H9 (cell line): ENCODE data around the gene BCL7C. TPM values are rescaled to one million over a fixed set of nuclear protein-coding genes. Genes with fewer than 3 reads are reported as not detected.

Experiments used
- DNase-seq: peaks from one replicate; pipeline ENCODE4 v3.0.0-alpha.2; 2017
- H2AFZ ChIP-seq: one replicate; pipeline ENCODE4 v1.6.1; 2013; ENCODE audit warnings: mild to moderate bottlenecking, low read length, control low read depth, moderate library complexity
- H2AK5ac ChIP-seq: 2 replicates; pipeline ENCODE4 v1.6.1; 2013; ENCODE audit warnings: low read length, control low read depth, mixed read lengths; ENCODE audit not compliant: insufficient read length
- H2BK120ac ChIP-seq: one replicate; pipeline ENCODE4 v1.6.1; 2013; ENCODE audit warnings: low read depth, mild to moderate bottlenecking, low read length, control low read depth, inconsistent platforms; ENCODE audit not compliant: poor library complexity, severe bottlenecking
- H2BK12ac ChIP-seq: 2 replicates; pipeline ENCODE4 v1.6.1; 2013; ENCODE audit warnings: low read length, control low read depth, mixed read lengths, low read depth; ENCODE audit not compliant: insufficient read length
- H2BK15ac ChIP-seq: 2 replicates; pipeline ENCODE4 v1.6.1; 2013; ENCODE audit warnings: low read depth, low read length, control low read depth
- H2BK20ac ChIP-seq: one replicate; pipeline ENCODE4 v1.6.1; 2013; ENCODE audit warnings: low read depth, mild to moderate bottlenecking, low read length, control low read depth, inconsistent platforms; ENCODE audit not compliant: poor library complexity, severe bottlenecking
- H2BK5ac ChIP-seq: 2 replicates; pipeline ENCODE4 v1.6.1; 2013; ENCODE audit warnings: low read length, control low read depth, mixed read lengths; ENCODE audit not compliant: insufficient read length
- H3K14ac ChIP-seq: 2 replicates; pipeline ENCODE4 v1.6.1; 2013; ENCODE audit warnings: low read length, control low read depth; ENCODE audit not compliant: insufficient read depth
- H3K18ac ChIP-seq: 2 replicates; pipeline ENCODE4 v1.6.1; 2013; ENCODE audit warnings: low read depth, mild to moderate bottlenecking, mixed read lengths, low read length, control low read depth; ENCODE audit not compliant: insufficient read length
- H3K23ac ChIP-seq: 2 replicates; pipeline ENCODE4 v1.6.1; 2013; ENCODE audit warnings: low read length, control low read depth, mixed read lengths, low read depth; ENCODE audit not compliant: insufficient read length
- H3K23me2 ChIP-seq: 2 replicates; pipeline ENCODE4 v1.6.1; 2013; ENCODE audit warnings: low read depth, mild to moderate bottlenecking, mixed read lengths, low read length, control low read depth; ENCODE audit not compliant: insufficient read length, poor library complexity, severe bottlenecking
- H3K27ac ChIP-seq: 2 replicates; pipeline ENCODE4 v1.5.1; 2013; ENCODE audit warnings: low read length, control low read depth, mixed read lengths, low read depth; ENCODE audit not compliant: insufficient read length
- H3K27me3 ChIP-seq: 2 replicates; pipeline ENCODE4 v1.6.1; 2013; ENCODE audit warnings: low read length, control low read depth, inconsistent platforms; ENCODE audit not compliant: insufficient read depth
- H3K4ac ChIP-seq: 2 replicates; pipeline ENCODE4 v1.6.1; 2013; ENCODE audit warnings: low read depth, mild to moderate bottlenecking, control low read depth, inconsistent platforms, low read length, moderate library complexity
- H3K4me1 ChIP-seq: 2 replicates; pipeline ENCODE4 v1.6.1; 2013; ENCODE audit warnings: low read length, control low read depth, inconsistent platforms; ENCODE audit not compliant: insufficient read depth
- H3K4me2 ChIP-seq: 2 replicates; pipeline ENCODE4 v1.6.1; 2013; ENCODE audit warnings: low read length, control low read depth, mixed read lengths; ENCODE audit not compliant: insufficient read length, insufficient read depth
- H3K56ac ChIP-seq: 2 replicates; pipeline ENCODE4 v1.6.1; 2013; ENCODE audit warnings: low read depth, mild to moderate bottlenecking, mixed read lengths, low read length, control low read depth; ENCODE audit not compliant: insufficient read length
- H3K79me1 ChIP-seq: 2 replicates; pipeline ENCODE4 v1.6.1; 2013; ENCODE audit warnings: low read depth, mild to moderate bottlenecking, moderate library complexity, low read length, control low read depth, inconsistent platforms; ENCODE audit not compliant: insufficient read depth, poor library complexity, severe bottlenecking
- H3K79me2 ChIP-seq: 2 replicates; pipeline ENCODE4 v1.6.1; 2013; ENCODE audit warnings: low read length, control low read depth, inconsistent platforms; ENCODE audit not compliant: insufficient read depth
- H3K9ac ChIP-seq: 2 replicates; pipeline ENCODE4 v1.6.1; 2013; ENCODE audit warnings: low read length, control low read depth, mixed read lengths; ENCODE audit not compliant: insufficient read length; ENCODE audit errors: extremely low read depth
- H3K9me3 ChIP-seq: one replicate; pipeline ENCODE4 v1.6.1; 2013; ENCODE audit warnings: low read depth, low read length, inconsistent platforms; ENCODE audit not compliant: control insufficient read depth
- H3T11ph ChIP-seq: one replicate; pipeline ENCODE4 v1.6.1; 2013; ENCODE audit warnings: mild to moderate bottlenecking, low read length, control low read depth, inconsistent platforms
- H4K20me1 ChIP-seq: one replicate; pipeline ENCODE4 v1.6.1; 2013; ENCODE audit not compliant: control insufficient read depth, insufficient read length, insufficient read depth
- H4K5ac ChIP-seq: 2 replicates; pipeline ENCODE4 v1.6.1; 2013; ENCODE audit warnings: low read depth, mild to moderate bottlenecking, mixed read lengths, low read length, control low read depth; ENCODE audit not compliant: insufficient read length
- H4K8ac ChIP-seq: replicated peaks from 2 replicates; pipeline ENCODE4 v1.6.1; 2013; ENCODE audit warnings: low read length, control low read depth, mixed read lengths, low read depth; ENCODE audit not compliant: insufficient read length
- H4K91ac ChIP-seq: 2 replicates; pipeline ENCODE4 v1.6.1; 2013; ENCODE audit warnings: low read depth, mild to moderate bottlenecking, moderate library complexity, mixed read lengths, low read length, control low read depth; ENCODE audit not compliant: insufficient read length
- H3K27ac Mint-ChIP-seq, 3 experiments: 2 replicates in 2 of 3; 3 replicates in 1 of 3; pipeline ENCODE4 v1.8.0; 2020 to 2021; ENCODE audit warnings: mixed read lengths in 3 of 3, mild to moderate bottlenecking in 1 of 3, moderate library complexity in 1 of 3
- H3K27me3 Mint-ChIP-seq: 2 replicates; pipeline ENCODE4 v1.8.0; 2021; ENCODE audit warnings: low read depth, mild to moderate bottlenecking, moderate library complexity, mixed read lengths
- H3K36me3 Mint-ChIP-seq, 3 experiments: 2 replicates in 2 of 3; 3 replicates in 1 of 3; pipeline ENCODE4 v1.8.0; 2020 to 2021; ENCODE audit warnings: low read depth in 3 of 3, mixed read lengths in 3 of 3; ENCODE audit not compliant: insufficient read depth in 1 of 3
- H3K4me1 Mint-ChIP-seq, 2 experiments: 2 replicates each; pipeline ENCODE4 v1.8.0; 2020; ENCODE audit warnings: mixed read lengths in 2 of 2
- H3K4me3 Mint-ChIP-seq, 2 experiments: 2 replicates in 1 of 2; 3 replicates in 1 of 2; pipeline ENCODE4 v1.8.0; 2020 to 2021; ENCODE audit warnings: mild to moderate bottlenecking in 2 of 2, mixed read lengths in 2 of 2, moderate library complexity in 1 of 2
- H3K9me3 Mint-ChIP-seq, 2 experiments: 2 replicates in 1 of 2; 3 replicates in 1 of 2; pipeline ENCODE4 v1.8.0; 2020; ENCODE audit warnings: mild to moderate bottlenecking in 2 of 2, mixed read lengths in 2 of 2, moderate library complexity in 1 of 2
- CTCF ChIP-seq: fragments of 200-600 bp; sonication (generic); conservative IDR thresholded peaks from 3 replicates; pipeline ENCODE4 v1.8.0; 2021; ENCODE audit warnings: antibody characterized with exemption, mild to moderate bottlenecking
- WGBS: extraction: QIAGEN DNeasy Blood & Tissue Kit; methylation state at CpG from one replicate; pipeline ENCODE4 v1.1.7; 2013; ENCODE audit warnings: missing lambda C conversion rate, low lambda C conversion rate, mixed read lengths; ENCODE audit not compliant: insufficient read length; ENCODE audit errors: extremely low coverage; 5-methylcytosine and 5-hydroxymethylcytosine counted together
- total RNA-seq: library from RNA; stranded (reverse); gene quantifications from 2 replicates; pipeline ENCODE4 v1.2.1, GENCODE V29; 2021

Gene BCL7C
- total RNA-seq, 1 experiment from 2014 or later: 18.3 TPM

GRCh38 chr16:30838876-30839471 is 54.9 kb downstream of the BCL7C start:
- Histone ChIP-seq H3K23ac (no peak overlapping the region), H3T11ph (no peak overlapping the region), H2AFZ (no peak overlapping the region), H3K4me2 (no peak overlapping the region), H2AK5ac (no peak overlapping the region), H2BK20ac (no peak overlapping the region), H3K79me2 (no peaks in the 10 kb centered on the region), H3K27me3 (no peaks in the 10 kb centered on the region; the same call in 1 of the 2 replicates), H3K56ac (no peak overlapping the region), H3K23me2 (no peaks in the 10 kb centered on the region), H3K27ac (no peak overlapping the region), H3K4ac (no peak overlapping the region), H2BK120ac (no peak overlapping the region), H3K9ac (no peak overlapping the region), H3K18ac (no peak overlapping the region), H2BK15ac (no peak overlapping the region), H3K9me3 (no peaks in the 10 kb centered on the region), H3K4me1 (no peaks in the 10 kb centered on the region), H4K5ac (no peak overlapping the region), H4K20me1 (no peaks in the 10 kb centered on the region), H3K14ac (no peak overlapping the region), H4K91ac (no peak overlapping the region), H4K8ac (no peak overlapping the region), H3K79me1 (no peaks in the 10 kb centered on the region), H2BK12ac (no peak overlapping the region), H2BK5ac (no peak overlapping the region)
- no peak overlapping the region for H3K4me3 Mint-ChIP-seq
- no CpG with 5 or more reads among the region's 3 CpGs for WGBS
- peaks cover 15 to 17% of the 10 kb centered on the region in 2 experiments for H3K9me3 Mint-ChIP-seq
- no peak for DNase-seq
- peaks cover 24% of the 10 kb centered on the region for H3K27me3 Mint-ChIP-seq
- no peaks in the 10 kb centered on the region; a peak in 1 of 4 replicates for H3K4me1 Mint-ChIP-seq
- H3K36me3 Mint-ChIP-seq: peaks cover 0 to 4% (median 0%) of the 10 kb centered on the region in 3 experiments; a peak in 2 of 7 replicates
- no peak; the same call in 2 of the 3 replicates for TF ChIP-seq CTCF
- no peak overlapping the region for H3K27ac Mint-ChIP-seq
